Activated T-cell treated with anti-CD3 and anti-CD28 coated beads, Interleukin-2, amount 50 U/mL, for 24 hours (primary cell): ENCODE results near the gene SKAP2.

Experiments used
- DNase-seq: peaks from one replicate; pipeline ENCODE4 v3.0.0-alpha.2; 2020
- H3K27ac Mint-ChIP-seq: 2 replicates; pipeline ENCODE4 v1.8.0; 2020; ENCODE audit warnings: mild to moderate bottlenecking, mixed read lengths
- H3K27me3 Mint-ChIP-seq: 2 replicates; pipeline ENCODE4 v1.8.0; 2020; ENCODE audit warnings: mixed read lengths
- H3K36me3 Mint-ChIP-seq: 2 replicates; pipeline ENCODE4 v1.8.0; 2020; ENCODE audit warnings: low read depth, mixed read lengths
- H3K4me1 Mint-ChIP-seq: 2 replicates; pipeline ENCODE4 v1.8.0; 2020; ENCODE audit warnings: low read depth, mixed read lengths
- H3K4me3 Mint-ChIP-seq: 2 replicates; pipeline ENCODE4 v1.8.0; 2020; ENCODE audit warnings: mild to moderate bottlenecking, moderate library complexity, mixed read lengths
- H3K9me3 Mint-ChIP-seq: 2 replicates; pipeline ENCODE4 v1.8.0; 2020; ENCODE audit warnings: mixed read lengths

Gene SKAP2

GRCh38 chr7:26645121-26645520 is 219.3 kb downstream of the SKAP2 start:
- Mint-ChIP-seq H3K4me3 (no peak overlapping the region), H3K4me1 (no peaks in the 10 kb centered on the region), H3K27ac (no peak overlapping the region)

GRCh38 chr7:26642416-26642815 is 222.0 kb downstream of the SKAP2 start:
- H3K9me3 Mint-ChIP-seq = no peaks in the 10 kb centered on the region
- H3K36me3 Mint-ChIP-seq = no peaks in the 10 kb centered on the region
- H3K27me3 Mint-ChIP-seq = peaks cover 4% of the 10 kb centered on the region
- H3K4me3 Mint-ChIP-seq = no peak overlapping the region
- no peak for DNase-seq
- no peak overlapping the region for H3K27ac Mint-ChIP-seq
- no peaks in the 10 kb centered on the region for H3K4me1 Mint-ChIP-seq

More at GRCh38 chr7:26645121-26645520, 219.3 kb downstream of the SKAP2 start:
- no peak for DNase-seq
- Mint-ChIP-seq H3K9me3 (no peaks in the 10 kb centered on the region), H3K36me3 (no peaks in the 10 kb centered on the region), H3K27me3 (peaks cover 7% of the 10 kb centered on the region)

- no peaks in the 10 kb centered on the region for H3K36me3 Mint-ChIP-seq
- no peak for DNase-seq
- H3K27ac Mint-ChIP-seq = no peak overlapping the region
- H3K9me3 Mint-ChIP-seq = no peaks in the 10 kb centered on the region
- no peaks in the 10 kb centered on the region for H3K4me1 Mint-ChIP-seq
- peaks cover 4% of the 10 kb centered on the region for H3K27me3 Mint-ChIP-seq
- no peak overlapping the region for H3K4me3 Mint-ChIP-seq
Observed at GRCh38 chr7:26639695-26640094, 224.7 kb downstream of the SKAP2 start.

- no peaks in the 10 kb centered on the region for H3K36me3 Mint-ChIP-seq
- no peak overlapping the region for H3K27ac Mint-ChIP-seq
- peaks cover 4% of the 10 kb centered on the region for H3K27me3 Mint-ChIP-seq
- no peaks in the 10 kb centered on the region for H3K9me3 Mint-ChIP-seq
- no peak for DNase-seq
- H3K4me3 Mint-ChIP-seq = no peak overlapping the region
- H3K4me1 Mint-ChIP-seq = no peaks in the 10 kb centered on the region
Observed at GRCh38 chr7:26639111-26639510, 225.3 kb downstream of the SKAP2 start.

- no peak overlapping the region for H3K4me3 Mint-ChIP-seq
- no peak overlapping the region for H3K27ac Mint-ChIP-seq
- no peak for DNase-seq
- H3K27me3 Mint-ChIP-seq = peaks cover 4% of the 10 kb centered on the region
- H3K4me1 Mint-ChIP-seq = peaks cover 3% of the 10 kb centered on the region
- no peaks in the 10 kb centered on the region for H3K9me3 Mint-ChIP-seq
- no peaks in the 10 kb centered on the region for H3K36me3 Mint-ChIP-seq
Observed at GRCh38 chr7:26638140-26638539, 226.2 kb downstream of the SKAP2 start.

- Mint-ChIP-seq H3K4me3 (no peak overlapping the region), H3K36me3 (no peaks in the 10 kb centered on the region), H3K9me3 (no peaks in the 10 kb centered on the region), H3K27me3 (peaks cover 4% of the 10 kb centered on the region), H3K4me1 (peaks cover 3% of the 10 kb centered on the region), H3K27ac (no peak overlapping the region)
- DNase-seq = no peak
Observed at GRCh38 chr7:26637610-26638009, 226.8 kb downstream of the SKAP2 start.

GRCh38 chr7:26636808-26637207 is 227.6 kb downstream of the SKAP2 start:
- peaks cover 4% of the 10 kb centered on the region for H3K27me3 Mint-ChIP-seq
- H3K4me3 Mint-ChIP-seq = no peak overlapping the region
- no peak for DNase-seq
- no peaks in the 10 kb centered on the region for H3K9me3 Mint-ChIP-seq
- H3K4me1 Mint-ChIP-seq = peaks cover 3% of the 10 kb centered on the region
- H3K36me3 Mint-ChIP-seq = no peaks in the 10 kb centered on the region
- H3K27ac Mint-ChIP-seq = no peak overlapping the region

- Mint-ChIP-seq H3K9me3 (no peaks in the 10 kb centered on the region), H3K4me1 (peaks cover 3% of the 10 kb centered on the region), H3K27me3 (peaks cover 2% of the 10 kb centered on the region), H3K27ac (no peak overlapping the region), H3K4me3 (no peak overlapping the region), H3K36me3 (no peaks in the 10 kb centered on the region)
- no peak for DNase-seq
Observed at GRCh38 chr7:26633557-26633956, 230.8 kb downstream of the SKAP2 start.

DNA sequence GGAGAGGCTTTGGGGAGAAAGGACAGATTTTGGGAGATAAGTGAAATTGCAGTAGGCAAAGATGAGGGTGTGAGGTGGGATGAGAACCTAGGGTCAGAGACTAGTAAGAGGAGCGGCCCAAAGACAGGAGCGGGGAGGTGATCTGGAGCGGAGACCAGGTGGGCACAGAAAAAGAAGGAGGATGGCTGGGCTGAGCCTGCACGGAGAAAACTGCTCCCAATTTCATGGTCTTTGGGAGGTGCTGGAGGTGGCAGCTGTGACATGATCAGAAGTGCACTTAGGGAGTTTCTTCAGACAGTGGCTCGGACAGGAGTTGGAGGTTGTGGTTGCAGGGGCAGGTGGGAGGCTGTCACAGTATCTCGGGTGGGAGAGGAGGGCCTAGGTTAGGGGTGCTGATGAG is 232.8 kb downstream of the SKAP2 start:
- Mint-ChIP-seq H3K27ac (no peak overlapping the region), H3K4me3 (no peak overlapping the region), H3K4me1 (peaks cover 3% of the 10 kb centered on the region), H3K9me3 (no peaks in the 10 kb centered on the region), H3K27me3 (peaks cover 2% of the 10 kb centered on the region), H3K36me3 (no peaks in the 10 kb centered on the region)
- DNase-seq = no peak

DNA sequence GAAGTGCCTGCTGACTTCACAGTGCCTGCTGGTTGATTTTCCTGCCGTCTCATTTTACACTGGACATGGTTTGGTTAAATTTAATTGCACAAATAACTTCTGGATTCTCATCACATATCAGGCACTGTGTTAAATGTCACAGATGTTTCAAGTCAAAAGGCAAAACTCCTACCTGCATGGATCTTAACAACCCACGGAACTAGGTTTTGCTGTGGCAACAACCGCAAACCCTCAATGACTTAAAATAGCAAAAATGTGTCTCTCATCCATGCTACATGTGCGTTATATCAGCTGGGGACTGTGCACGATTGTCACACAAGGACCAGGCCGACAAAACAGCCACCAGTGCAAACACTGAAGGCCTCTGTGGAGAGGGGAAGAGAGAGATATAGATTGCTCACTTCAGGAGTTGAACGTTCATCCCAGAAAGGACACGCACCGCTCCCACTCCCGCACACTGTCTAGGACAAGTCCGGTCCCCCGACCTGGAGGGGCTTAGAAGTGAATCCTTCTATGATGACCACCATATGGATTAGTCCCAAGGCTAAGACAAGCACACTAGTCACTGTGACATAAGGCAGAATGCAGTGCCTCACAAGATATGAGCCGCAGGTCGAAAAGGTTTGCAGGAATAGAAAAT is 233.3 kb downstream of the SKAP2 start:
- Mint-ChIP-seq H3K27me3 (peaks cover 2% of the 10 kb centered on the region), H3K36me3 (no peaks in the 10 kb centered on the region), H3K4me3 (no peak overlapping the region), H3K27ac (no peak overlapping the region), H3K9me3 (no peaks in the 10 kb centered on the region), H3K4me1 (peaks cover 3% of the 10 kb centered on the region)
- no peak for DNase-seq

- Mint-ChIP-seq H3K27ac (no peak overlapping the region), H3K4me1 (peaks cover 3% of the 10 kb centered on the region), H3K9me3 (no peaks in the 10 kb centered on the region), H3K4me3 (no peak overlapping the region), H3K36me3 (no peaks in the 10 kb centered on the region), H3K27me3 (peaks cover 2% of the 10 kb centered on the region)
- DNase-seq = no peak
Observed at GRCh38 chr7:26630361-26630760, 234.0 kb downstream of the SKAP2 start.

DNA sequence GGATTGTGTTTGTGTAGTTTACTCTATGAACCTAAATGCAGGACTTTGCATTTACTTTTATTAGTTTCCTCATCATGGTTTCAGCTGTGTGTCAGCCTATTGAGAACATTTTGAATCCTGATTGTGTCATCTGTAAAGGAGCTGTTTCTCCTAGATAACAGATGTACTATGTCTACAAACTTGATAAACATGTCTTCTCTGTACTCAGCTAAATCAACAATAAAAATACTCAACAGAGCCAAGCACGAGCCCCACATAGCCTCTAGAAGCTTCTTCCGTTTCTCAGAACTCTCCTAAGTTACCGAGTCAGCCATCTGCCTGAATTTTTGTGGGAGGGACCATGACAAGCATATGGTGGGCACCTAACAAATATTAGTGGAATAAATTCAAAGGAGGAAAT is 234.7 kb downstream of the SKAP2 start:
- H3K4me3 Mint-ChIP-seq = no peak overlapping the region
- H3K27me3 Mint-ChIP-seq = peaks cover 5% of the 10 kb centered on the region
- H3K9me3 Mint-ChIP-seq = no peaks in the 10 kb centered on the region
- peaks cover 3% of the 10 kb centered on the region for H3K4me1 Mint-ChIP-seq
- no peak overlapping the region for H3K27ac Mint-ChIP-seq
- no peaks in the 10 kb centered on the region for H3K36me3 Mint-ChIP-seq
- DNase-seq = no peak

DNA sequence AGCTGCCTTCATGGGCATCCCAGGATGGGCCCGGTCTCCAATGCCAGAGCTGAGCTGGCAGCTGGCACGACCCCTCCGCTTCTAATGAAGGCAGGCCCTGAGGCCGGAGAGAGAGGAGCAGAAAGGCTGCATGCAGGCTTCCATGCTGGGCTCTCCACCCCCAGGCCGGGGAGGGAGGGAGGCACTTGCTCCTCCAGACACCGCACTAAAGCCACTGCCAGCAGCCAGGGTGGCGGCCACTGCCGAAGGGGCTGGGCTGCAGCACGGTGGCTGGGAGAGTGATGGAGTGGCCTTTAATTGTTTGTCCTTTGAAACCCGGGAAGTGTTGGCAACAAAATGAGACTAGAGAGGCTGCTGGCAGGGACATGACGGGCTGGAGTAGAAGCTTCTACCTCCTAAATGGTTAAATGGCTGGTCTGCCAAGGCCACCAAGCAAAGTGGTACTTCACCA is 236.5 kb downstream of the SKAP2 start:
- peaks cover 5% of the 10 kb centered on the region for H3K27me3 Mint-ChIP-seq
- H3K4me1 Mint-ChIP-seq = no peaks in the 10 kb centered on the region
- no peaks in the 10 kb centered on the region for H3K9me3 Mint-ChIP-seq
- no peak overlapping the region for H3K4me3 Mint-ChIP-seq
- no peak overlapping the region for H3K27ac Mint-ChIP-seq
- H3K36me3 Mint-ChIP-seq = no peaks in the 10 kb centered on the region
- DNase-seq = no peak

DNA sequence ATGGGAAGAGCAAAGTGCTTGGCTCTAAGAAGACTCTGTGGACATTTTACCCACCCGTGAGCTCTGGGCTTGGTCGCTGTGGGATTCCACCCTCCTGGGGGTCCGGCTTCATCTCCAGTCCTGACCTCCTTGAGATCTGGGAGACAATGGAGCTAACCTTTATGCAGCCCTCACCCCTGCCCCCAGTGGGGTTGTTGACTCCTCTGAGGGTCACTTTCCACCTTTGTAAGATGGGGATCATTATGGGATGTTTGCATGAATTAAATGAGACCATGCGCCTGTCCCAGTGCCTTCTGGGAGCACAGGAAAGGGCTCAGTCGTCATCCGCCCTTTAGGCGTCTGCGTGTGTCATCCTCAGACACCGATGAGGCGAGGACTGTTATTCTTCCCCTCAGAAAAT is 237.2 kb downstream of the SKAP2 start:
- Mint-ChIP-seq H3K27me3 (peaks cover 5% of the 10 kb centered on the region), H3K36me3 (no peaks in the 10 kb centered on the region), H3K4me3 (no peak overlapping the region), H3K4me1 (no peaks in the 10 kb centered on the region), H3K9me3 (no peaks in the 10 kb centered on the region), H3K27ac (no peak overlapping the region)
- DNase-seq = no peak

DNA sequence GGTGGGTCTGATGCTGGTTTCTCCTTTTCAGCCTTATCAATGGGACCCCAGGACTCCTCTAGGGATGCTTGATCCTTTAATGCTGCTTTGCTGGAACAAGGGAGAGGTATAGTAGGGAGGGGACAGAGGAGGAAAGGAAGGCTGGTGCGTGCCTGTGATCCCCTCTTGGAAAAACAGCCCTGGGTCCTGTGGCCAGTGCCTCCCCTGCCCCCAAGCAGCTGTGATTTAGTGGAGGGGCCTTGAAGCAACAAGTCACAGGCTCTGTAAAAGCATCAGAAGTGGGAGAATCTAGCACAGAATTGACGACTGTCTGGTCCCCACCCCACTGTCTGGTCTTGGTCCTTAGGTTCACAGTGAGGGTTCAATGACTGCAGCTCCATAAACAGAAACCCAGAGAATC is 237.7 kb downstream of the SKAP2 start:
- Mint-ChIP-seq H3K27ac (no peak overlapping the region), H3K4me3 (no peak overlapping the region), H3K9me3 (no peaks in the 10 kb centered on the region), H3K4me1 (no peaks in the 10 kb centered on the region), H3K36me3 (no peaks in the 10 kb centered on the region), H3K27me3 (peaks cover 5% of the 10 kb centered on the region)
- no peak for DNase-seq

DNA sequence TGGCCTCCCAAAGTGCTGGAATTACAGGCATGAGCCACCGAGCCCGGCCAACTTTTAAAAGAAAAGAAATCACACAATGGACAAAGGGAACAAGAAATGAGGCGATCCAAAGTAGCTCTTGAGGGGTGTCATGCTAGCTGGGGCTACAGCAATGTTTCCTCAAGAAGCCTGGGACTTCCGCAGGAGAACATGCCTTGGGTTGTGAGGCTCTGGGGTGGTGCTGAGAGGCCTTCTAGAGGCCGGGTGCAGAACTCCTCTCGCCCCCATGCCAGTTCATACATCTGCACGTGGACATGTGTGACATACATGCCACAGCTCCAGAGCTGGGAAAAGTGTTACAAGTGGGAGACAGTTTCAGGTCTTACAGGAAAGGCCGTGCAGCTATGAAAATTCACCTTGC is 238.2 kb downstream of the SKAP2 start:
- H3K9me3 Mint-ChIP-seq = no peaks in the 10 kb centered on the region
- H3K27me3 Mint-ChIP-seq = peaks cover 6% of the 10 kb centered on the region

More for the DNA sequence above, 238.2 kb downstream of the SKAP2 start:
- no peak for DNase-seq
- Mint-ChIP-seq H3K4me1 (no peaks in the 10 kb centered on the region), H3K36me3 (no peaks in the 10 kb centered on the region), H3K4me3 (no peak overlapping the region), H3K27ac (no peak overlapping the region)
